ENCODE measurements around the gene MCCD1. TPM values are rescaled to one million over a fixed set of nuclear protein-coding genes. Genes with fewer than 3 reads are reported as not detected.
A peak's percentile ranks its signal among the peaks of the same experiment; 100 is the strongest.

Gene MCCD1
- total and polyA plus RNA-seq, 2 of the 13 experiments (the other 11 are each of a cell fraction or from before 2014, with no cell fraction given) = 0.15 TPM; not detected in 1

GRCh38 chr6:31483392-31483791, 45.4 kb upstream of the MCCD1 start:
- peaks cover 13% of the 10 kb centered on the region for H3K4me1 ChIP-seq (ENCODE audit: insufficient read depth, low read length)
- H3K27ac ChIP-seq (ENCODE audit: extremely low read length, insufficient read depth, low read length) = no peak overlapping the region
- no peak overlapping the region for H2AFZ ChIP-seq (ENCODE audit: low read length)
- BruUV-seq (replicated peaks) = no TSS peak
- peaks cover 5 to 31% of the 10 kb centered on the region in 2 experiments; a peak in 3 of 5 replicates for H3K27me3 ChIP-seq (ENCODE audit: control insufficient read depth in 1 of 2, insufficient read depth in 2 of 2, low read length in 2 of 2)
- DNase-seq (ENCODE audit: low spot score) (no peak), FAIRE-seq (no peak), ATAC-seq (no peak)
- TF ChIP-seq ZNF563 (CRISPR knock-in tag; IDR thresholded peaks at IDR 0.05) (no peak), CEBPB (IDR thresholded peaks at IDR 0.05; ENCODE audit: borderline replicate concordance, low read depth, low read length) (peak; percentile 53; the same call in 1 of the 2 replicates), MED8 (CRISPR knock-in tag; IDR thresholded peaks at IDR 0.05; ENCODE audit: insufficient replicate concordance) (no peak), GATA4 (IDR thresholded peaks at IDR 0.05; ENCODE audit: borderline replicate concordance, low read depth) (no peak)
- intact Hi-C loops (cut with micrococcal nuclease; ENCODE audit: unreplicated experiment) = no loop called here
- H3K4me2 ChIP-seq (ENCODE audit: low read depth, low read length) = no peak overlapping the region
- in situ Hi-C loops (cut with HindIII; ENCODE audit: extremely low pct_ligation_motif_present, low pct_unique_long_range_greater_than_20kb) = no loop called here
- no peak overlapping the region for H3K4me3 ChIP-seq (replicated peaks in 1 of 3; ENCODE audit: insufficient read depth in 1 of 3, low read depth in 2 of 3, low read length in 3 of 3)
- H3K36me3 ChIP-seq (replicated peaks in 1 of 2; ENCODE audit: control insufficient read depth in 1 of 2, insufficient read depth in 2 of 2, low read length in 2 of 2) = no peaks in the 10 kb centered on the region
- H3K9me3 ChIP-seq (ENCODE audit: low read length) = no peaks in the 10 kb centered on the region
- no peaks in the 10 kb centered on the region for H4K20me1 ChIP-seq (ENCODE audit: insufficient read depth, low read length)
- ChIA-PET CTCF (ENCODE audit: low intra/inter-chr PET ratio, low total read pairs) (no interaction called here), POLR2A (no interaction called here)
- WGBS (ENCODE audit: low lambda C conversion rate) = 4% methylated on average over 2 of the region's 2 CpGs
- no peak overlapping the region for H3K9ac ChIP-seq (ENCODE audit: insufficient read depth, low read depth, low read length)
- no peaks in the 10 kb centered on the region for H3K79me2 ChIP-seq (ENCODE audit: insufficient read depth, low read length)

GRCh38 chr6:31485055-31485454, 43.7 kb upstream of the MCCD1 start:
- Histone ChIP-seq H4K20me1 (ENCODE audit: insufficient read depth, low read length) (no peaks in the 10 kb centered on the region), H2AFZ (ENCODE audit: low read length) (no peak overlapping the region), H3K79me2 (ENCODE audit: insufficient read depth, low read length) (no peaks in the 10 kb centered on the region), H3K36me3 (replicated peaks in 1 of 2; ENCODE audit: control insufficient read depth in 1 of 2, insufficient read depth in 2 of 2, low read length in 2 of 2) (no peaks in the 10 kb centered on the region), H3K4me3 (replicated peaks in 1 of 3; ENCODE audit: insufficient read depth in 1 of 3, low read depth in 2 of 3, low read length in 3 of 3) (no peak overlapping the region), H3K9me3 (ENCODE audit: low read length) (no peaks in the 10 kb centered on the region), H3K27ac (ENCODE audit: extremely low read length, insufficient read depth, low read length) (no peak overlapping the region), H3K4me1 (ENCODE audit: insufficient read depth, low read length) (peaks cover 22% of the 10 kb centered on the region), H3K27me3 (ENCODE audit: control insufficient read depth in 1 of 2, insufficient read depth in 2 of 2, low read length in 2 of 2) (peaks cover 5 to 19% of the 10 kb centered on the region in 2 experiments; a peak in 3 of 5 replicates), H3K9ac (ENCODE audit: insufficient read depth, low read depth, low read length) (no peak overlapping the region), H3K4me2 (ENCODE audit: low read depth, low read length) (no peak overlapping the region)
- ATAC-seq (no peak), DNase-seq (ENCODE audit: low spot score) (no peak), FAIRE-seq (no peak)
- 78% methylated on average over 1 of the region's 1 CpG for WGBS (ENCODE audit: low lambda C conversion rate)
- in situ Hi-C loops (cut with HindIII; ENCODE audit: extremely low pct_ligation_motif_present, low pct_unique_long_range_greater_than_20kb) (no loop called here), intact Hi-C loops (cut with micrococcal nuclease; ENCODE audit: unreplicated experiment) (loop anchor here (5.0 kb wide), 1 partner anchor 93 kb away; no protein-coding TSS in a partner anchor)
- ChIA-PET CTCF (ENCODE audit: low intra/inter-chr PET ratio, low total read pairs) (no interaction called here), POLR2A (no interaction called here)
- no TSS peak for BruUV-seq (replicated peaks)
- TF ChIP-seq PITX1 (CRISPR knock-in tag; IDR thresholded peaks at IDR 0.05) (no peak), SMAD9 (CRISPR knock-in tag; IDR thresholded peaks at IDR 0.05) (no peak), ZNF230 (CRISPR knock-in tag; IDR thresholded peaks at IDR 0.05) (no peak), ZFAT (CRISPR knock-in tag; conservative IDR thresholded peaks at IDR 0.05) (no peak), ELF4 (CRISPR knock-in tag; IDR thresholded peaks at IDR 0.05; ENCODE audit: borderline replicate concordance) (no peak), SIN3B (IDR thresholded peaks at IDR 0.05; ENCODE audit: low read length) (no peak), CREB1 (IDR thresholded peaks at IDR 0.05) (no peak), CREB1 (CRISPR knock-in tag; IDR thresholded peaks at IDR 0.05) (no peak), REPIN1 (CRISPR knock-in tag; IDR thresholded peaks at IDR 0.05; ENCODE audit: borderline replicate concordance, low read depth) (no peak), ZNF670 (CRISPR knock-in tag; IDR thresholded peaks at IDR 0.05; ENCODE audit: borderline replicate concordance) (no peak), ZNF20 (CRISPR knock-in tag; IDR thresholded peaks at IDR 0.05) (no peak), ETV5 (CRISPR knock-in tag; IDR thresholded peaks at IDR 0.05; ENCODE audit: borderline replicate concordance) (no peak), NFYB (CRISPR knock-in tag; IDR thresholded peaks at IDR 0.05) (no peak)
- TF ChIP-seq, protein P1, sequence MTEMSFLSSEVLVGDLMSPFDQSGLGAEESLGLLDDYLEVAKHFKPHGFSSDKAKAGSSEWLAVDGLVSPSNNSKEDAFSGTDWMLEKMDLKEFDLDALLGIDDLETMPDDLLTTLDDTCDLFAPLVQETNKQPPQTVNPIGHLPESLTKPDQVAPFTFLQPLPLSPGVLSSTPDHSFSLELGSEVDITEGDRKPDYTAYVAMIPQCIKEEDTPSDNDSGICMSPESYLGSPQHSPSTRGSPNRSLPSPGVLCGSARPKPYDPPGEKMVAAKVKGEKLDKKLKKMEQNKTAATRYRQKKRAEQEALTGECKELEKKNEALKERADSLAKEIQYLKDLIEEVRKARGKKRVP (CRISPR knock-in tag; IDR thresholded peaks at IDR 0.05) = no peak
- TF ChIP-seq, protein P2, sequence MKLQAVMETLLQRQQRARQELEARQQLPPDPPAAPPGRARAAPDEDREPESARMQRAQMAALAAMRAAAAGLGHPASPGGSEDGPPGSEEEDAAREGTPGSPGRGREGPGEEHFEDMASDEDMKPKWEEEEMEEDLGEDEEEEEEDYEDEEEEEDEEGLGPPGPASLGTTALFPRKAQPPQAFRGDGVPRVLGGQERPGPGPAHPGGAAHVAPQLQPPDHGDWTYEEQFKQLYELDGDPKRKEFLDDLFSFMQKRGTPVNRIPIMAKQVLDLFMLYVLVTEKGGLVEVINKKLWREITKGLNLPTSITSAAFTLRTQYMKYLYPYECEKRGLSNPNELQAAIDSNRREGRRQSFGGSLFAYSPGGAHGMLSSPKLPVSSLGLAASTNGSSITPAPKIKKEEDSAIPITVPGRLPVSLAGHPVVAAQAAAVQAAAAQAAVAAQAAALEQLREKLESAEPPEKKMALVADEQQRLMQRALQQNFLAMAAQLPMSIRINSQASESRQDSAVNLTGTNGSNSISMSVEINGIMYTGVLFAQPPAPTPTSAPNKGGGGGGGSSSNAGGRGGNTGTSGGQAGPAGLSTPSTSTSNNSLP (IDR thresholded peaks at IDR 0.05; ENCODE audit: low read depth, low read length) = no peak

Data from HepG2 (cell line).